ENCODE data around the gene MRPL27. TPM values are rescaled to one million over a fixed set of nuclear protein-coding genes. Genes with fewer than 3 reads are reported as not detected.

The MRPL27 gene
- total RNA-seq, 1 donor from 2014 or later, result 38.9 TPM

GRCh38 chr17:50361561-50362480 lies 11.2 kb downstream of the MRPL27 start:
- DNase-seq (ENCODE audit: low spot score) (no peak), ATAC-seq (peak; percentile 80)

GRCh38 chr17:50360486-50361115 lies 12.4 kb downstream of the MRPL27 start:
- ATAC-seq (no peak), DNase-seq (ENCODE audit: low spot score) (no peak)

GRCh38 chr17:50359998-50360461 lies 13.0 kb downstream of the MRPL27 start:
- DNase-seq (ENCODE audit: low spot score) (no peak), ATAC-seq (no peak)

- DNase-seq (ENCODE audit: low spot score), result peak; percentile 90
- peak; percentile 82 for ATAC-seq
Observed at GRCh38 chr17:50359005-50359699, 13.8 kb downstream of the MRPL27 start.

GRCh38 chr17:50358177-50358576 lies 14.8 kb downstream of the MRPL27 start:
- DNase-seq (ENCODE audit: low spot score), result no peak
- no peak for ATAC-seq

- ATAC-seq, result no peak
- no peak for DNase-seq (ENCODE audit: low spot score)
Observed at GRCh38 chr17:50356892-50357510, 16.0 kb downstream of the MRPL27 start.

GRCh38 chr17:50356418-50356817 lies 16.6 kb downstream of the MRPL27 start:
- no peak for DNase-seq (ENCODE audit: low spot score)
- no peak for ATAC-seq

GRCh38 chr17:50355701-50356341 lies 17.2 kb downstream of the MRPL27 start:
- DNase-seq (ENCODE audit: low spot score), result no peak
- no peak for ATAC-seq

- DNase-seq (ENCODE audit: low spot score) (no peak), ATAC-seq (no peak)
Observed at GRCh38 chr17:50355336-50355700, 17.7 kb downstream of the MRPL27 start.

GRCh38 chr17:50354776-50355175 lies 18.2 kb downstream of the MRPL27 start:
- ATAC-seq, result no peak
- DNase-seq (ENCODE audit: low spot score), result no peak

GRCh38 chr17:50354198-50354597 lies 18.8 kb downstream of the MRPL27 start:
- DNase-seq (ENCODE audit: low spot score) (no peak), ATAC-seq (no peak)

- DNase-seq (ENCODE audit: low spot score) (no peak), ATAC-seq (no peak)
Observed at GRCh38 chr17:50353600-50354195, 19.3 kb downstream of the MRPL27 start.

- no peak for ATAC-seq
- DNase-seq (ENCODE audit: low spot score), result no peak
Observed at GRCh38 chr17:50352693-50353599, 20.0 kb downstream of the MRPL27 start.

GRCh38 chr17:50352072-50352692 lies 20.8 kb downstream of the MRPL27 start:
- ATAC-seq (peak; percentile 50), DNase-seq (ENCODE audit: low spot score) (no peak)

GRCh38 chr17:50350733-50351132 lies 22.3 kb downstream of the MRPL27 start:
- ATAC-seq (no peak), DNase-seq (ENCODE audit: low spot score) (no peak)

- DNase-seq (ENCODE audit: low spot score), result no peak
- no peak for ATAC-seq
Observed at GRCh38 chr17:50349243-50349600, 23.8 kb downstream of the MRPL27 start.

GRCh38 chr17:50348522-50349242 lies 24.3 kb downstream of the MRPL27 start:
- DNase-seq (ENCODE audit: low spot score) (no peak), ATAC-seq (no peak)

GRCh38 chr17:50347894-50348291 lies 25.1 kb downstream of the MRPL27 start:
- DNase-seq (ENCODE audit: low spot score), result no peak
- ATAC-seq, result no peak

Data from left lobe of liver (tissue), 2 donors.